ENCODE results near the gene SIL1.

The SIL1 gene

GRCh38 chr5:138972836-138973235, 225.3 kb downstream of the SIL1 start:
- DNase-seq, result no peak

GRCh38 chr5:138972230-138972629, 225.9 kb downstream of the SIL1 start:
- DNase-seq, result no peak

GRCh38 chr5:138969323-138970002, 228.7 kb downstream of the SIL1 start:
- no peak for DNase-seq

GRCh38 chr5:138968601-138969000, 229.6 kb downstream of the SIL1 start:
- DNase-seq, result no peak

- no peak for DNase-seq
Measured at GRCh38 chr5:138967791-138968448, 230.2 kb downstream of the SIL1 start.

GRCh38 chr5:138966236-138966985, 231.8 kb downstream of the SIL1 start:
- DNase-seq, result no peak

- DNase-seq, result no peak
Measured at GRCh38 chr5:138965626-138966025, 232.5 kb downstream of the SIL1 start.

GRCh38 chr5:138964647-138965201, 233.4 kb downstream of the SIL1 start:
- DNase-seq, result no peak

- no peak for DNase-seq
Measured at GRCh38 chr5:138963763-138964371, 234.3 kb downstream of the SIL1 start.

- no peak for DNase-seq
Measured at GRCh38 chr5:138962614-138963370, 235.4 kb downstream of the SIL1 start.

- DNase-seq, result no peak
Measured at GRCh38 chr5:138961729-138962128, 236.4 kb downstream of the SIL1 start.

- DNase-seq, result no peak
Measured at GRCh38 chr5:138961221-138961620, 236.9 kb downstream of the SIL1 start.

- no peak for DNase-seq
Measured at GRCh38 chr5:138960145-138960692, 237.9 kb downstream of the SIL1 start.

GRCh38 chr5:138956801-138957200, 241.4 kb downstream of the SIL1 start:
- DNase-seq, result no peak

GRCh38 chr5:138955671-138956295, 242.4 kb downstream of the SIL1 start:
- DNase-seq, result no peak

GRCh38 chr5:138955013-138955660, 243.0 kb downstream of the SIL1 start:
- DNase-seq, result no peak

GRCh38 chr5:138954257-138955012, 243.7 kb downstream of the SIL1 start:
- no peak for DNase-seq

- DNase-seq, result no peak
Measured at GRCh38 chr5:138953387-138954256, 244.5 kb downstream of the SIL1 start.

- no peak for DNase-seq
Measured at GRCh38 chr5:138952962-138953361, 245.2 kb downstream of the SIL1 start.

All from NK-92 treated with Interleukin-12 subunit alpha and Interleukin-12 subunit beta, amount 100 ng/mL, for 24 hours (cell line).